SK-N-SH (cell line): Measurements from ENCODE around the gene NHSL1. TPM values are rescaled to one million over a fixed set of nuclear protein-coding genes. Genes with fewer than 3 reads are reported as not detected.

Experiments used
- CTCF ChIA-PET: fragments of 300-600, 350-600 bp; formaldehyde crosslinking; extraction: SDS; loops from one replicate; lab custom pipeline; 2021; lab: Yijun Ruan, JAX
- POLR2A ChIA-PET: fragments of 350-600 bp; sonication (Branson Sonifier 250); formaldehyde crosslinking; extraction: SDS; loops from one replicate; lab custom pipeline; 2020; ENCODE audit warnings: antibody characterized with exemption, inconsistent platforms; lab: Yijun Ruan, JAX
- DNase-seq: peaks from one replicate; pipeline ENCODE4 v3.0.0; 2012
- H2AFZ ChIP-seq: fragments of 200-600 bp; sonication (generic); 2 replicates; pipeline ENCODE4 v1.8.1; 2016; ENCODE audit warnings: antibody characterized with exemption, mild to moderate bottlenecking, low read depth
- H3F3A ChIP-seq: fragments of 200-600 bp; sonication (generic); replicated peaks from 2 replicates; pipeline ENCODE3; 2016; ENCODE audit warnings: antibody characterized with exemption, mild to moderate bottlenecking; ENCODE audit not compliant: insufficient read depth
- H3K27ac ChIP-seq, 2 experiments: fragments of 200-500 bp in 1 of 2; fragments of 200-600 bp in 1 of 2; sonication (Bioruptor generic) in 1 of 2; sonication (generic), shearing (Covaris generic) in 1 of 2; 2 replicates each; pipeline versions ENCODE4 v1.5.1 to v1.6.1; 2014 to 2016; ENCODE audit warnings: low read depth in 2 of 2, inconsistent platforms in 1 of 2, low read length in 1 of 2, mild to moderate bottlenecking in 1 of 2, mixed read lengths in 1 of 2
- H3K27me3 ChIP-seq: fragments of 200-600 bp; sonication (generic), shearing (Covaris generic); 2 replicates; pipeline ENCODE4 v1.6.1; 2016; ENCODE audit warnings: mixed run types; ENCODE audit not compliant: insufficient read depth
- H3K36me3 ChIP-seq, 2 experiments: fragments of 200-500 bp in 1 of 2; fragments of 200-600 bp in 1 of 2; sonication (Bioruptor generic) in 1 of 2; sonication (generic) in 1 of 2; replicated peaks in 1 of 2; 2 replicates each; pipeline versions ENCODE3 to v1.5.1; 2014 to 2016; ENCODE audit warnings: low read length in 1 of 2, mild to moderate bottlenecking in 1 of 2; ENCODE audit not compliant: insufficient read depth in 2 of 2, control insufficient read depth in 1 of 2
- H3K4me1 ChIP-seq, 2 experiments: fragments of 200-500 bp in 1 of 2; fragments of 200-600 bp in 1 of 2; sonication (Bioruptor generic) in 1 of 2; sonication (generic), shearing (Covaris generic) in 1 of 2; 2 replicates each; pipeline versions ENCODE4 v1.5.1 to v1.6.1; 2014 to 2016; ENCODE audit warnings: low read depth in 1 of 2, low read length in 1 of 2, mixed run types in 1 of 2; ENCODE audit not compliant: insufficient read depth in 2 of 2, control insufficient read depth in 1 of 2
- H3K4me2 ChIP-seq: fragments of 200-600 bp; sonication (generic), shearing (Covaris generic); 2 replicates; pipeline ENCODE4 v1.6.1; 2017; ENCODE audit warnings: mixed run types
- H3K4me3 ChIP-seq, 2 experiments: fragments of 200-500 bp in 1 of 2; fragments of 200-600 bp in 1 of 2; sonication (Bioruptor generic) in 1 of 2; sonication (generic), shearing (Covaris generic) in 1 of 2; 2 replicates each; pipeline versions ENCODE4 v1.5.1 to v1.8.1; 2014 to 2016; ENCODE audit warnings: low read depth in 2 of 2, inconsistent platforms in 1 of 2, low read length in 1 of 2, mild to moderate bottlenecking in 1 of 2, mixed read lengths in 1 of 2, moderate library complexity in 1 of 2
- H3K79me2 ChIP-seq: fragments of 200-600 bp; sonication (generic); 2 replicates; pipeline ENCODE4 v1.8.1; 2017; ENCODE audit warnings: mild to moderate bottlenecking; ENCODE audit not compliant: insufficient read depth
- H3K9ac ChIP-seq: fragments of 200-600 bp; sonication (generic); 2 replicates; pipeline ENCODE4 v1.6.1; 2017; ENCODE audit warnings: mixed run types
- H3K9me2 ChIP-seq: fragments of 200-600 bp; sonication (generic); 2 replicates; pipeline ENCODE4 v1.6.1; 2017; ENCODE audit warnings: mixed run types
- H3K9me3 ChIP-seq: fragments of 200-600 bp; sonication (generic); 2 replicates; pipeline ENCODE4 v1.6.1; 2017; ENCODE audit warnings: mixed run types, mild to moderate bottlenecking, moderate library complexity
- H4K20me1 ChIP-seq: fragments of 200-600 bp; sonication (generic); 2 replicates; pipeline ENCODE4 v1.6.1; 2017; ENCODE audit warnings: mild to moderate bottlenecking, mixed run types; ENCODE audit not compliant: insufficient read depth
- ELF1 ChIP-seq: IDR thresholded peaks from 2 replicates; pipeline ENCODE4 v1.4.0; 2012
- EP300 ChIP-seq, 2 experiments: IDR thresholded peaks; 2 replicates each; pipeline versions ENCODE4 v1.4.0 to v1.6.1; 2012; ENCODE audit warnings: borderline replicate concordance in 1 of 2, low read depth in 1 of 2, low read length in 1 of 2
- EZH2phosphoT487 ChIP-seq: fragments of 200-600 bp; sonication (generic); IDR thresholded peaks from 2 replicates; pipeline ENCODE4 v1.6.1; 2017; ENCODE audit warnings: low read depth, mixed run types, mild to moderate bottlenecking, antibody characterized with exemption, moderate library complexity, borderline replicate concordance
- FOXM1 ChIP-seq: IDR thresholded peaks from 2 replicates; pipeline ENCODE4 v1.4.0; 2012; ENCODE audit warnings: low read depth, mild to moderate bottlenecking
- GABPA ChIP-seq: IDR thresholded peaks from 2 replicates; pipeline ENCODE4 v1.4.0; 2012; ENCODE audit warnings: low read depth, mild to moderate bottlenecking
- JUND ChIP-seq: IDR thresholded peaks from 2 replicates; pipeline ENCODE4 v1.4.0; 2012
- MEF2A ChIP-seq: IDR thresholded peaks from 2 replicates; pipeline ENCODE4 v1.4.0; 2012; ENCODE audit warnings: low read depth, borderline replicate concordance
- NRF1 ChIP-seq: IDR thresholded peaks from 2 replicates; pipeline ENCODE4 v1.6.1; 2012; ENCODE audit warnings: low read depth, mild to moderate bottlenecking, low read length
- RXRA ChIP-seq: IDR thresholded peaks from 2 replicates; pipeline ENCODE4 v1.4.0; 2012; ENCODE audit warnings: low read depth, mild to moderate bottlenecking, borderline replicate concordance
- SMC3 ChIP-seq: IDR thresholded peaks from 2 replicates; pipeline ENCODE4 v1.6.1; 2012; ENCODE audit warnings: low read depth, low read length, improper control_type of control experiment
- TCF12 ChIP-seq: IDR thresholded peaks from 2 replicates; pipeline ENCODE4 v1.4.0; 2012
- WGBS: methylation state at CpG from one replicate; pipeline ENCODE4 v1.1.6; 2017; ENCODE audit warnings: low lambda C conversion rate; 5-methylcytosine and 5-hydroxymethylcytosine counted together
- polyA plus RNA-seq, 3 experiments: library from polyadenylated mRNA; depleted of rRNA; stranded (reverse); fragments of >200 nt; gene quantifications; 2 replicates each; pipeline ENCODE4 v1.2.3, GENCODE V29; 2012
- TF ChIP-seq, protein P1 (sequence below): IDR thresholded peaks from 2 replicates; pipeline ENCODE4 v1.6.1; 2012; ENCODE audit warnings: mild to moderate bottlenecking, low read depth, low read length, moderate library complexity
- TF ChIP-seq, protein P2 (sequence below): IDR thresholded peaks from 2 replicates; pipeline ENCODE4; 2012
- TF ChIP-seq, protein P3 (sequence below): IDR thresholded peaks from 2 replicates; pipeline ENCODE4 v1.4.0; 2012; ENCODE audit warnings: low read depth, borderline replicate concordance

NHSL1 gene
- polyA plus RNA-seq, 1 of the 3 experiments (the other 2 are of a cell fraction), result under 0.01 TPM

DNA sequence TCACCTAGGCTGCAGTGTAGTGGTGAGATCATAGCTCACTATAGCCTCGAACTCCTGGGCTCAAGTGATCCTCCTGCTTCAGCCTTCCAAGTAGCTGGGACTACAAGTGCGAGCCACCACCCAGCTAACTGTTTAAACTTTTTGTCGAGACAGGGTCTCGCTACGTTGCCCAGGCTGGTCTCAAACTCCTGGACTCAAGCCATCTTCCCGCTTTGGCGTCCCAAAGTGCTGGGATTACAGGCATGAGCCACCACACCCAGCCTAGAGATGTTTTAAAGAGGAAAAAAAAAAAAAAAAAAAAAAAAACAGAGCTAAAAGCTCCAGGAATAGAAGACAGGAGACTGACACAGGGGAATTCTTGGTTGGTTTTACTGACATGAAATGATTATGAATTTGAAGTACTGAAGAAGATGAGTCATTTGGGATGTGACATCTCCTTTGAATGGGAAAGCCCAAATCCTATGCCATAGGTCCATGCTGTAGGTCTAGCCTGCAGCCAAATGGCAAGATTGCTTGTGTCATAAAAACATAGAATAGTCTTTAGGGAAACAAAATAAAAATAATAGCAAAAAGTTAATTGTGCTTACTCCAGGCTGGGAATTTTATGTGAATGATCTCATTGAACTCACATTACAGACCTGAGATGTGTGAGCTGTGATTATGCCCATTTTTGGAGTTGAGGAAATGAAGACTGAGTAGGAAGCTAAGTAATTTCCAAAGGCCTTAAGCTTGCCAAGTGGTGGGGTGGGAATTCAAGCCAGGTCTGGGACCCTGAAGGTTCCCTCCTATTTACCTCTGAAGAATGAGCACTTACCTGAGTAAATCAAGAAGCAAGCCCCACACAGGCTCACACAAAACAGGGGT is 24.3 kb upstream of the NHSL1 start:
- ChIA-PET POLR2A (no interaction called here), CTCF (interaction anchor here (1.3 to 7.7 kb wide), 2 partner anchors 94 to 408 kb away, joined by 4 to 42 read pairs; no protein-coding TSS in a partner anchor)
- Histone ChIP-seq H3K4me1 (no peaks in the 10 kb centered on the region; a peak in 1 of 4 replicates), H3K9me2 (no peaks in the 10 kb centered on the region), H3K79me2 (no peaks in the 10 kb centered on the region), H3K27me3 (no peaks in the 10 kb centered on the region; the same call in 1 of the 2 replicates), H3K27ac (no peak overlapping the region), H2AFZ (no peak overlapping the region), H3K9me3 (no peaks in the 10 kb centered on the region), H3F3A (no peaks in the 10 kb centered on the region), H4K20me1 (no peaks in the 10 kb centered on the region), H3K36me3 (no peaks in the 10 kb centered on the region), H3K4me3 (no peak overlapping the region), H3K9ac (no peak overlapping the region), H3K4me2 (no peak overlapping the region)
- TF ChIP-seq, protein P1, sequence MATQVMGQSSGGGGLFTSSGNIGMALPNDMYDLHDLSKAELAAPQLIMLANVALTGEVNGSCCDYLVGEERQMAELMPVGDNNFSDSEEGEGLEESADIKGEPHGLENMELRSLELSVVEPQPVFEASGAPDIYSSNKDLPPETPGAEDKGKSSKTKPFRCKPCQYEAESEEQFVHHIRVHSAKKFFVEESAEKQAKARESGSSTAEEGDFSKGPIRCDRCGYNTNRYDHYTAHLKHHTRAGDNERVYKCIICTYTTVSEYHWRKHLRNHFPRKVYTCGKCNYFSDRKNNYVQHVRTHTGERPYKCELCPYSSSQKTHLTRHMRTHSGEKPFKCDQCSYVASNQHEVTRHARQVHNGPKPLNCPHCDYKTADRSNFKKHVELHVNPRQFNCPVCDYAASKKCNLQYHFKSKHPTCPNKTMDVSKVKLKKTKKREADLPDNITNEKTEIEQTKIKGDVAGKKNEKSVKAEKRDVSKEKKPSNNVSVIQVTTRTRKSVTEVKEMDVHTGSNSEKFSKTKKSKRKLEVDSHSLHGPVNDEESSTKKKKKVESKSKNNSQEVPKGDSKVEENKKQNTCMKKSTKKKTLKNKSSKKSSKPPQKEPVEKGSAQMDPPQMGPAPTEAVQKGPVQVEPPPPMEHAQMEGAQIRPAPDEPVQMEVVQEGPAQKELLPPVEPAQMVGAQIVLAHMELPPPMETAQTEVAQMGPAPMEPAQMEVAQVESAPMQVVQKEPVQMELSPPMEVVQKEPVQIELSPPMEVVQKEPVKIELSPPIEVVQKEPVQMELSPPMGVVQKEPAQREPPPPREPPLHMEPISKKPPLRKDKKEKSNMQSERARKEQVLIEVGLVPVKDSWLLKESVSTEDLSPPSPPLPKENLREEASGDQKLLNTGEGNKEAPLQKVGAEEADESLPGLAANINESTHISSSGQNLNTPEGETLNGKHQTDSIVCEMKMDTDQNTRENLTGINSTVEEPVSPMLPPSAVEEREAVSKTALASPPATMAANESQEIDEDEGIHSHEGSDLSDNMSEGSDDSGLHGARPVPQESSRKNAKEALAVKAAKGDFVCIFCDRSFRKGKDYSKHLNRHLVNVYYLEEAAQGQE, result no peak
- TF ChIP-seq JUND, result no peak
- TF ChIP-seq EP300 (IDR thresholded peaks at IDR 0.05; ENCODE audit: borderline replicate concordance in 1 of 2, low read depth in 1 of 2, low read length in 1 of 2), result no peak
- no peak for TF ChIP-seq ELF1
- no peak for DNase-seq
- WGBS, result 19% methylated on average over 7 of the region's 7 CpGs

DNA sequence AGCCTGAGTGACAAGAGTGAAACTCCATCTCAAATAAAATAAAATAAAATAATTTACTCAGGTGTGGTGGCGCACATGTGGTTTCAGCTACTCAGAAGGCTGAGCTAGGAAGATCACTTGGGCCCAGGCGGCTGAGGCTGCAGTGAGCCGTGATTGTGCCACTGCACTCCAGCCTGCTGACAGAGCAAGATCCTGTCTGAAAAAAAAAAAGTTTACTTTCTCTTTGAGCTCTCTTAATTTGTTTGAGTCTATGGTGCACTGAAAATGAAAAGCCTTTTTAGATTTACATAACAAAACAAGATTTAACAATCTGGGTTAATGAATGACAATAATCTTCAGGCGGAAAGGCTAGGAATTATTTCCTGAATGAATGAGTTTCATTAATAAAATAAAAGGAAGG is 23.3 kb upstream of the NHSL1 start:
- 20% methylated on average over 4 of the region's 4 CpGs for WGBS
- Histone ChIP-seq H3K36me3 (no peaks in the 10 kb centered on the region), H3K27me3 (no peaks in the 10 kb centered on the region; the same call in 1 of the 2 replicates), H3K9ac (no peak overlapping the region), H2AFZ (no peak overlapping the region), H4K20me1 (no peaks in the 10 kb centered on the region), H3K9me2 (no peaks in the 10 kb centered on the region), H3K4me2 (no peak overlapping the region), H3K27ac (no peak overlapping the region), H3K4me3 (no peak overlapping the region), H3F3A (no peaks in the 10 kb centered on the region), H3K4me1 (no peaks in the 10 kb centered on the region), H3K79me2 (no peaks in the 10 kb centered on the region), H3K9me3 (no peaks in the 10 kb centered on the region)
- ChIA-PET POLR2A (no interaction called here), CTCF (interaction anchor here (1.3 to 7.7 kb wide), 2 partner anchors 93 to 407 kb away, joined by 4 to 42 read pairs; no protein-coding TSS in a partner anchor)
- TF ChIP-seq GABPA (no peak), TCF12 (no peak), RXRA (no peak), NRF1 (no peak), JUND (no peak), EZH2phosphoT487 (no peak), SMC3 (no peak), MEF2A (no peak), FOXM1 (no peak)
- TF ChIP-seq, protein P2, sequence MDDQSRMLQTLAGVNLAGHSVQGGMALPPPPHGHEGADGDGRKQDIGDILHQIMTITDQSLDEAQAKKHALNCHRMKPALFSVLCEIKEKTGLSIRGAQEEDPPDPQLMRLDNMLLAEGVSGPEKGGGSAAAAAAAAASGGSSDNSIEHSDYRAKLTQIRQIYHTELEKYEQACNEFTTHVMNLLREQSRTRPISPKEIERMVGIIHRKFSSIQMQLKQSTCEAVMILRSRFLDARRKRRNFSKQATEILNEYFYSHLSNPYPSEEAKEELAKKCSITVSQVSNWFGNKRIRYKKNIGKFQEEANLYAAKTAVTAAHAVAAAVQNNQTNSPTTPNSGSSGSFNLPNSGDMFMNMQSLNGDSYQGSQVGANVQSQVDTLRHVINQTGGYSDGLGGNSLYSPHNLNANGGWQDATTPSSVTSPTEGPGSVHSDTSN, result no peak
- TF ChIP-seq, protein P3, sequence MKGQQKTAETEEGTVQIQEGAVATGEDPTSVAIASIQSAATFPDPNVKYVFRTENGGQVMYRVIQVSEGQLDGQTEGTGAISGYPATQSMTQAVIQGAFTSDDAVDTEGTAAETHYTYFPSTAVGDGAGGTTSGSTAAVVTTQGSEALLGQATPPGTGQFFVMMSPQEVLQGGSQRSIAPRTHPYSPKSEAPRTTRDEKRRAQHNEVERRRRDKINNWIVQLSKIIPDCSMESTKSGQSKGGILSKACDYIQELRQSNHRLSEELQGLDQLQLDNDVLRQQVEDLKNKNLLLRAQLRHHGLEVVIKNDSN, result no peak
- DNase-seq, result no peak
